Endothelial cell of umbilical vein (primary cell): ENCODE results near the gene NR6A1. TPM values are rescaled to one million over a fixed set of nuclear protein-coding genes. Genes with fewer than 3 reads are reported as not detected.

Experiments
- BruUV-seq: library from RNA; stranded (reverse); fragments of 400-500 nt; replicated peaks from 2 replicates; lab custom pipeline; 2021; lab: Mats Ljungman, UMichigan
- CTCF ChIA-PET: fragments of 300-600, 350-600 bp; sonication (Branson Sonifier 250); formaldehyde crosslinking; loops from one replicate; lab custom pipeline; 2021; ENCODE audit warnings: antibody characterized with exemption, inconsistent platforms; lab: Charles Lee
- POLR2A ChIA-PET: fragments of 300-600, 350-600 bp; sonication (Branson Sonifier 250); formaldehyde crosslinking; loops from one replicate; lab custom pipeline; 2021; ENCODE audit warnings: antibody characterized with exemption, inconsistent platforms; lab: Charles Lee
- DNase-seq: peaks from one replicate; pipeline ENCODE4 v3.0.0-alpha.2; 2011; ENCODE audit warnings: low read depth, low spot score
- FAIRE-seq: peaks from 2 replicates; lab custom pipeline; 2011; peaks lifted over from hg19 to GRCh38; lab: Jason Lieb, UNC
- H2AFZ ChIP-seq: 2 replicates; pipeline ENCODE4 v1.6.0; 2012; ENCODE audit warnings: low read depth, low read length, control low read depth, inconsistent platforms
- H3K27ac ChIP-seq: 2 replicates; pipeline ENCODE4 v1.5.1; 2011; ENCODE audit warnings: low read depth, mild to moderate bottlenecking, control low read depth, low read length, moderate library complexity; ENCODE audit not compliant: insufficient read depth
- H3K27me3 ChIP-seq, 2 experiments: 2 replicates each; pipeline versions ENCODE4 v1.6.0 to v1.6.1; 2011; ENCODE audit warnings: low read length in 2 of 2, mixed read lengths in 1 of 2; ENCODE audit not compliant: control insufficient read depth in 2 of 2, insufficient read depth in 2 of 2
- H3K36me3 ChIP-seq, 2 experiments: 2 replicates in 1 of 2; 3 replicates in 1 of 2; pipeline ENCODE4 v1.5.1; 2011; ENCODE audit warnings: low read length in 2 of 2, mild to moderate bottlenecking in 1 of 2, moderate library complexity in 1 of 2; ENCODE audit not compliant: control insufficient read depth in 2 of 2, insufficient read depth in 2 of 2; ENCODE audit errors: extremely low read depth in 1 of 2
- H3K4me1 ChIP-seq: 3 replicates; pipeline ENCODE4 v1.5.1; 2011; ENCODE audit warnings: mild to moderate bottlenecking, low read length; ENCODE audit not compliant: control insufficient read depth, insufficient read depth; ENCODE audit errors: extremely low read depth
- H3K4me2 ChIP-seq: 2 replicates; pipeline ENCODE4 v1.6.1; 2011; ENCODE audit warnings: low read length, control low read depth, mixed read lengths; ENCODE audit not compliant: insufficient read depth
- H3K4me3 ChIP-seq, 3 experiments: fragments of 200-600 bp in 1 of 3; sonication (generic), shearing (Covaris generic) in 1 of 3; replicated peaks in 1 of 3; 2 replicates each; pipeline ENCODE4 v1.5.1; 2011 to 2016; ENCODE audit warnings: control low read depth in 3 of 3, low read length in 3 of 3, mild to moderate bottlenecking in 2 of 3, inconsistent platforms in 1 of 3, low read depth in 1 of 3, moderate library complexity in 1 of 3; ENCODE audit not compliant: insufficient read depth in 1 of 3
- H3K79me2 ChIP-seq: 2 replicates; pipeline ENCODE4 v1.6.0; 2012; ENCODE audit warnings: low read length, inconsistent platforms; ENCODE audit not compliant: control insufficient read depth, insufficient read depth
- H3K9ac ChIP-seq: replicated peaks from 2 replicates; pipeline ENCODE3; 2011; ENCODE audit warnings: low read length, control low read depth; ENCODE audit not compliant: insufficient read depth; ENCODE audit errors: extremely low read depth
- H3K9me1 ChIP-seq: replicated peaks from 3 replicates; pipeline ENCODE4 v1.6.0; 2011; ENCODE audit warnings: mild to moderate bottlenecking, low read length; ENCODE audit not compliant: control insufficient read depth, insufficient read depth; ENCODE audit errors: extremely low read depth
- H3K9me3 ChIP-seq: replicated peaks from 2 replicates; pipeline ENCODE4 v1.5.1; 2012; ENCODE audit warnings: low read length, inconsistent platforms; ENCODE audit not compliant: control insufficient read depth, insufficient read depth
- H4K20me1 ChIP-seq: replicated peaks from 2 replicates; pipeline ENCODE3; 2011; ENCODE audit warnings: mild to moderate bottlenecking, low read length; ENCODE audit not compliant: control insufficient read depth, insufficient read depth; ENCODE audit errors: extremely low read depth
- EZH2 ChIP-seq: IDR thresholded peaks from 2 replicates; pipeline ENCODE4 v1.6.1; 2012; ENCODE audit warnings: borderline replicate concordance, low read depth, mild to moderate bottlenecking, moderate library complexity, low read length, inconsistent platforms; ENCODE audit not compliant: severe bottlenecking
- FOS ChIP-seq: IDR thresholded peaks from 2 replicates; pipeline ENCODE4 v1.6.1; 2011; ENCODE audit warnings: mild to moderate bottlenecking, low read length, moderate library complexity, borderline replicate concordance; ENCODE audit not compliant: insufficient read depth
- GATA2 ChIP-seq: IDR thresholded peaks from 2 replicates; pipeline ENCODE4 v1.7.0; 2011; ENCODE audit warnings: low read depth, mild to moderate bottlenecking, moderate library complexity, mixed read lengths, low read length; ENCODE audit not compliant: insufficient read length, insufficient read depth
- JUN ChIP-seq: IDR thresholded peaks from 2 replicates; pipeline ENCODE4 v1.6.1; 2011; ENCODE audit warnings: borderline replicate concordance, low read depth; ENCODE audit not compliant: insufficient read length, insufficient read depth
- MAX ChIP-seq: IDR thresholded peaks from 2 replicates; pipeline ENCODE4 v1.6.1; 2011; ENCODE audit not compliant: insufficient read depth, insufficient read length
- MYC ChIP-seq: IDR thresholded peaks from one replicate; pipeline ENCODE4 v1.6.1; 2011; ENCODE audit warnings: mild to moderate bottlenecking, low read depth, low read length
- POLR2A ChIP-seq: IDR thresholded peaks from 2 replicates; pipeline ENCODE4 v1.6.1; 2012; ENCODE audit warnings: low read depth, mild to moderate bottlenecking, control low read depth, low read length
- POLR2AphosphoS5 ChIP-seq: IDR thresholded peaks from 2 replicates; pipeline ENCODE4 v1.6.1; 2012; ENCODE audit warnings: low read depth, mild to moderate bottlenecking, control low read depth, low read length, moderate library complexity; ENCODE audit not compliant: insufficient read depth
- dilution Hi-C: fragments of 300-500 bp; cut with MboI; formaldehyde crosslinking; loops from one replicate; pipeline ENCODE4 v1.15.0; 2019; ENCODE audit warnings: low sequenced_read_pairs; ENCODE audit not compliant: extremely low pct_ligation_motif_present
- intact Hi-C: fragments of 100-400 bp; cut with micrococcal nuclease; formaldehyde crosslinking; loops from one replicate; pipeline ENCODE4 v1.10.0; 2022
- polyA plus RNA-seq, 4 experiments: library from polyadenylated mRNA; depleted of rRNA in 3 of 4; stranded (reverse) in 3 of 4; unstranded in 1 of 4; fragments of >200 nt; gene quantifications; 2 replicates each; pipeline versions ENCODE4 v1.2.1 to v1.2.3, GENCODE V29; 2011 to 2012; ENCODE audit warnings: missing spikeins in 1 of 4
- total RNA-seq: library from RNA; stranded (reverse); gene quantifications from 2 replicates; pipeline ENCODE4 v1.2.3, GENCODE V29; 2021
- TF ChIP-seq, protein P1 (sequence below), 2 donors: IDR thresholded peaks; 1 replicate in 1 of 2; 2 replicates in 1 of 2; pipeline ENCODE4 v1.5.1; 2011; ENCODE audit warnings: low read length in 2 of 2, mild to moderate bottlenecking in 2 of 2, moderate library complexity in 2 of 2, control low read depth in 1 of 2, inconsistent platforms in 1 of 2, low read depth in 1 of 2; ENCODE audit not compliant: insufficient read depth in 1 of 2; ENCODE audit errors: extremely low read depth in 1 of 2

Gene NR6A1
- total and polyA plus RNA-seq, 2 donors (not counting 3 experiments of a cell fraction or from before 2014, with no cell fraction given) = 0.17 to 1.2 TPM

DNA sequence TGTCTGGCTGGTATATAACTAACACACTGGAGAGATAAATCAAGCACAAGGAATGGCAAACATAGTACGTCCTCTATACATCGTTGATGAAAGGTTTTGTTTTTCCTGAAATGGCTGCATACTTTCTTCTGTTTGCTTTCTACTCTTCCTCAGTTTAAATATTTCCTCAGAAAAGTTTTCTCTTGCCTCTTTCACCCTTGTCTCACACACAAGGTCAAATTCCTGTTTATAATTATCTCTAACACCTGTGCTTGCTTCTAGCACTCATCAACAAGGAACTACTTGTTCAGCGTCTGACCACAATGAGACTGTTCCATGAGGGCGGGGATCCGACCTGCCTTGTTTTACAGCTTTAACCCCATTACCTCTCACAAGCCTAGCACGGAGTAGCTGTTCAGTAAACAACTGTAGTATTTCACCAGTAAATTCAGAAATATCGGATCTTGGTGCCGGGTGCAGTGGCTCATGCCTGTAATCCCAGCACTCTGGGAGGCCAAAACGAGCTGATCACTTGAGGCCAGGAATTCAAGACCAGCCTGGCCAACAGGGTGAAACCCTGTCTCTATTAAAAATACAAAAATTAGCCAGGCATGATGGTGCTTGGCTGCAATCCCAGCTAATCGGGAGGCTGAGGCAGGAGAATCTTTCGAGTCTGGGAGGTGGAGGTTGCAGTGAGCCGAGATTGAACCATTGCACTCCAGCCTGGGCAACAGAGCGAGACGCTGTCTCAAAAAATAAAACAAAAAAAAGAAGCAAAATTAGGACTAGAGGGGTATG lies 37.0 kb downstream of the NR6A1 start:
- Histone ChIP-seq H4K20me1 (no peaks in the 10 kb centered on the region), H3K4me3 (no peak overlapping the region), H3K36me3 (no peaks in the 10 kb centered on the region), H3K9me3 (no peaks in the 10 kb centered on the region), H3K79me2 (no peaks in the 10 kb centered on the region), H3K4me2 (no peak overlapping the region), H3K4me1 (peaks cover 7% of the 10 kb centered on the region), H3K27ac (no peak overlapping the region), H2AFZ (no peak overlapping the region), H3K27me3 (no peaks in the 10 kb centered on the region), H3K9ac (no peak overlapping the region), H3K9me1 (no peaks in the 10 kb centered on the region)
- TF ChIP-seq MYC (no peak), GATA2 (no peak), FOS (no peak), POLR2A (no peak), POLR2AphosphoS5 (no peak), MAX (no peak), EZH2 (no peak), JUN (no peak)
- TF ChIP-seq, protein P1, sequence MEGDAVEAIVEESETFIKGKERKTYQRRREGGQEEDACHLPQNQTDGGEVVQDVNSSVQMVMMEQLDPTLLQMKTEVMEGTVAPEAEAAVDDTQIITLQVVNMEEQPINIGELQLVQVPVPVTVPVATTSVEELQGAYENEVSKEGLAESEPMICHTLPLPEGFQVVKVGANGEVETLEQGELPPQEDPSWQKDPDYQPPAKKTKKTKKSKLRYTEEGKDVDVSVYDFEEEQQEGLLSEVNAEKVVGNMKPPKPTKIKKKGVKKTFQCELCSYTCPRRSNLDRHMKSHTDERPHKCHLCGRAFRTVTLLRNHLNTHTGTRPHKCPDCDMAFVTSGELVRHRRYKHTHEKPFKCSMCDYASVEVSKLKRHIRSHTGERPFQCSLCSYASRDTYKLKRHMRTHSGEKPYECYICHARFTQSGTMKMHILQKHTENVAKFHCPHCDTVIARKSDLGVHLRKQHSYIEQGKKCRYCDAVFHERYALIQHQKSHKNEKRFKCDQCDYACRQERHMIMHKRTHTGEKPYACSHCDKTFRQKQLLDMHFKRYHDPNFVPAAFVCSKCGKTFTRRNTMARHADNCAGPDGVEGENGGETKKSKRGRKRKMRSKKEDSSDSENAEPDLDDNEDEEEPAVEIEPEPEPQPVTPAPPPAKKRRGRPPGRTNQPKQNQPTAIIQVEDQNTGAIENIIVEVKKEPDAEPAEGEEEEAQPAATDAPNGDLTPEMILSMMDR (IDR thresholded peaks at IDR 0.05; ENCODE audit: extremely low read depth in 1 of 2, insufficient read depth in 1 of 2, low read depth in 1 of 2, low read length in 2 of 2) = no peak
- no TSS peak for BruUV-seq
- ChIA-PET CTCF (interaction anchor here (1.2 to 1.5 kb wide), 3 partner anchors 9 to 117 kb away, joined by 3 to 7 read pairs (median 4); no protein-coding TSS in a partner anchor), POLR2A (no interaction called here)
- intact Hi-C loops (no loop called here), dilution Hi-C loops (no loop called here)
- DNase-seq = no peak
- FAIRE-seq = peak; percentile 8
